NCI-H82 treated with DMSO at 0.1 percent for 48 hours (cell line): ENCODE results near the gene PLCD4.

ENCODE experiments used
- DNase-seq: peaks from one replicate; lab custom pipeline; 2025; ENCODE audit not compliant: unreplicated experiment; lab: John Stamatoyannopoulos, UW

The PLCD4 gene

GRCh38 chr2:218618102-218618860 is 10.6 kb downstream of the PLCD4 start:
- DNase-seq = no peak

GRCh38 chr2:218621007-218621406 is 13.3 kb downstream of the PLCD4 start:
- no peak for DNase-seq

- no peak for DNase-seq
These were observed 15.1 kb downstream of the PLCD4 start for GRCh38 chr2:218622606-218623365.

GRCh38 chr2:218623366-218623705 is 15.6 kb downstream of the PLCD4 start:
- no peak for DNase-seq

GRCh38 chr2:218626369-218626768 is 18.7 kb downstream of the PLCD4 start:
- no peak for DNase-seq

GRCh38 chr2:218627939-218628338 is 20.2 kb downstream of the PLCD4 start:
- DNase-seq = no peak

DNA sequence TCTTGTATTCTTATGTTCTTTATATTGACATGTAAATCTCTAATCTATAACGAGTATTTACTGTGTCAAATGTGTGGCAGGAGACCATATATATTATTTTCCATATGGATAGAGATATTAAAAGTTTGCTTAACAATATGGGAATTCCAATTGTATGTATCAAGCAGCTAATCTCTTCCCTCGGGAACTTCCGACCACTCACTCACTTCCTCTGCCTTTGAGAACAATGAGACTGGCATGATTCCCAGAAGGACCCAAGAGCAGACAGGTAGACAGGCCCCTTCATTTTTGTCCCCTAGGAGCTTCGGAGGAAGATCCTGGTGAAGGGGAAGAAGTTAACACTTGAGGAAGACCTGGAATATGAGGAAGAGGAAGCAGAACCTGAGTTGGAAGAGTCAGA is 24.1 kb downstream of the PLCD4 start:
- DNase-seq = no peak

DNA sequence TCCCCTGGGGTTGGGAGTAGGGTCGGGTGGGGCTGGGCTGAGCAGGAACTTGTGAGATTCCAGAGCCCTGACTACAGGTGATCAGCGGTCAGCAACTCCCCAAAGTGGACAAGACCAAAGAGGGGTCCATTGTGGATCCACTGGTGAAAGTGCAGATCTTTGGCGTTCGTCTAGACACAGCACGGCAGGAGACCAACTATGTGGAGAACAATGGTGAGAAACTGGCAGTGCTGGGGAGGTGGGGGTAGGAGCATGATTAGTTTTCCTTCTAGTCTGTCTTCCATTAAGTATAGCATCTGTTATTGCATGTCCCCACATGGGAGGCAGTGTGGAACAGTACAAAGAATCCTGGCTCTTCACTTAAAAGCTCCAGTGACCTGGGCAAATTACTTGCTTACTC is 28.0 kb downstream of the PLCD4 start:
- DNase-seq = no peak

DNA sequence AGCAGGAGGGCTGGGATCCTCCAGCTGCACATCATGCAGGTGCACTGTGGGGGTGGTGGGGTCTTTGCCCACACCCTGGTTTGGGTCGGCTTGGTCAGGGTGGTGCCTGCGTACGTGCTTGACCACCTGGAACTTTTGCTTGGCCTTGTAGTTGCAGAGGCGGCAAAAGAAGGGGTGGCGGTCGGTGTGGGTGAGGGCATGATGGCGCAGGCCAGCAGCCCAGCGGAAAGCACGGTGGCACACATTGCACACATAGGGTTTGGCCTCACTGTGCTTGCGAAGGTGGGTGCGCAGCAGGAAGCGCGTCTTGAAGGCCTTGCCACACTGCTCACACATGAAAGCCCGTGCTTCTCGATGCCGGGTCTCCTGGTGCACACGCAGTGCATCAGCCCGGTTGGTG is 30.7 kb downstream of the PLCD4 start:
- DNase-seq = no peak

DNA sequence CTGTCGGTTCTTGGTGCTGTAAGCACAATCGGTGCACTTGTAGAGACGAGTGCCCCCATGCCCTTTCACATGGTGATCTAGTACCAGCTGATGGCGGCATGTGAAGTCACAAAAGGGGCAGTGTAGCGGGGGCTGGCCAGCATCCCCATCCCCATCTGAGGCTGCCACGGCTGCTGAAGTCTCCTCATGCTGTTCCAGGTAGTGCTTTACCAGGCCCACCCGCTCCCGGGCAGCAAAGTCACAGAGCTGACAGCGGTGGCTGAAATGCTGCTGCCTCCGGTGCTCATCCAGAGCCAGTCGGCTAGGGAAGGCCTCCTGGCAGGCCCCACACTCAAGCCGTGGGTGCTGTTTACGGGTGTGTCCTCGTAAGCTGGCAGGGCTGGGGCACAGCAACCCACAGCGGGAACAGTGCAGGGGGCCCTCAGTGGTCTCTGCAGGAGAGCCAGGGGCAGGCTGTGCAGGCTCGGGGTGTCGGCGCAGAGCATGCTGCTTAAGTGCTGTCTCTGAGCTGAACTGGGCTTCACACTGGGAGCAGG is 34.5 kb downstream of the PLCD4 start:
- DNase-seq = no peak

GRCh38 chr2:218642786-218643185 is 35.1 kb downstream of the PLCD4 start:
- DNase-seq = no peak

- no peak for DNase-seq
These were observed 36.1 kb downstream of the PLCD4 start for GRCh38 chr2:218643751-218644310.

GRCh38 chr2:218644721-218645120 is 37.0 kb downstream of the PLCD4 start:
- DNase-seq = no peak

DNA sequence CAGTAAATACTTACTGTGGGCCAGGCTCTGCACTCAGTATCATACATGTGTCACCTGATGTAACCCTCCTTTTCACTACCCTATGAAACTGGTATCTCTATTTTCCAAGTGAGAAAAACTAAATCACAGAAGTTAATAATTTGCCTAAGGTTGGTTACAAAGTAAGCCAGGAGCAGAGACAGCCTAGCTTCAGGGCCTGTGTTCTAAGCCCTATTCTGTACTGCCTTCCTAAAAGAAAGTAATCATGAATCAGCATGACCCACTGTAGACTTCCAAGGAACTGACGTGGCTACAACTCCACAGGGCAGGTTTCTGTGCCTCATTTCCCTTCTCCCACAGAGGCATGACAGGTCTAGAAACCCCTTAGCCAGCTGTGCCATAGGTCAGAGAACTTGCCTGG is 37.4 kb downstream of the PLCD4 start:
- DNase-seq = no peak

DNA sequence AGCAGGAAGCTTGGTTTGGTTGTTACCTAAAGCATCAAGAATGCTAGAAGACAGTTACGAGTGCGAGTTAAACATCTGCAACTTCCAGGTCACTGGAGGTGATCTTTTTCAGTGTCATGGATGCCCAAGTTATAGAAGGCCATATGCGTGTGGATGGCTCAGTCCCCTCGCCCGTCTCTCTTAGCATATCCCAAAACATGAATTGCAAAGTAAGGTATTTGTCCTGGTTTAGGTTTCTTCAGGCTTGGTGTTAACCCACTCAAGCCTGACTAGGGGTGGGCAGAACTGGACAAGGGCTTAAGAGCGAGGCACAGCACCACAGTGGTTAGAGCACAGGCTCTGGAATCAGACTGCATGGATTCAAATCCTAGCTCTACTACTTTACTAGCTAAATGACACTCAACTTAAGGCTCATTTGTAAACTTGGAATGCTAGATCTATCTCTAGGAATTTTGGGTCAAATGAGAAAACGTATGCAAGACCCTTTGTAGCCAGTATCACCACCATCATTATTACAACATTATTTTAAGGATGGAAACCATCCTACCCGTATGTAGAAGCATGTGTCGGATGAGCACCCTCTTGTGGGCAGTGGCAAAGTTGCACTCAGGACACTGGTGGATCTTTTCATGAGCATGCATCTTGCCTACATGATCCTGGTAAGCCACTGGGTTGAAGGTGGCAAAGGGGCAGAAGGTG is 40.5 kb downstream of the PLCD4 start:
- DNase-seq = no peak

- no peak for DNase-seq
These were observed 41.0 kb downstream of the PLCD4 start for GRCh38 chr2:218648787-218649100.

DNA sequence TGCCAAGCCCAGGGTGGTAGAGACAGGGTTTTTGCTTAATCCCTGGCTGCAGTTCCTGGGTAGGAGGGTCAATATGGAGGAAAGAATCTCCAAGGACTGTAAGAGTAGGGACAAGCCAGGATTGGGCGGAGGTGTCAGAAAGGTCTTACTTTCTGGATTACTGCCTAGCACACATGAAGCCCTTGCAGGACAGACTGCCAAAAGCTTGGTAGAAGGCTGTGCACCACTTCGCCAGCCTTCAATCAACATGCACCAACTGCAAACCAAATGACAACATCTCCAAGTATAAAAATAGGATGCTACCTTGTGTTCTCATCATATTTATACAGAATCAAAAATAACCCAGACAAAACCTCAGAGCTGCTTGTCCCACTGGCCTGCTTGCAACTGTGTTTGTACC is 48.1 kb downstream of the PLCD4 start:
- no peak for DNase-seq

- DNase-seq = peak; percentile 11
These were observed 51.1 kb downstream of the PLCD4 start for GRCh38 chr2:218658671-218659257.

DNA sequence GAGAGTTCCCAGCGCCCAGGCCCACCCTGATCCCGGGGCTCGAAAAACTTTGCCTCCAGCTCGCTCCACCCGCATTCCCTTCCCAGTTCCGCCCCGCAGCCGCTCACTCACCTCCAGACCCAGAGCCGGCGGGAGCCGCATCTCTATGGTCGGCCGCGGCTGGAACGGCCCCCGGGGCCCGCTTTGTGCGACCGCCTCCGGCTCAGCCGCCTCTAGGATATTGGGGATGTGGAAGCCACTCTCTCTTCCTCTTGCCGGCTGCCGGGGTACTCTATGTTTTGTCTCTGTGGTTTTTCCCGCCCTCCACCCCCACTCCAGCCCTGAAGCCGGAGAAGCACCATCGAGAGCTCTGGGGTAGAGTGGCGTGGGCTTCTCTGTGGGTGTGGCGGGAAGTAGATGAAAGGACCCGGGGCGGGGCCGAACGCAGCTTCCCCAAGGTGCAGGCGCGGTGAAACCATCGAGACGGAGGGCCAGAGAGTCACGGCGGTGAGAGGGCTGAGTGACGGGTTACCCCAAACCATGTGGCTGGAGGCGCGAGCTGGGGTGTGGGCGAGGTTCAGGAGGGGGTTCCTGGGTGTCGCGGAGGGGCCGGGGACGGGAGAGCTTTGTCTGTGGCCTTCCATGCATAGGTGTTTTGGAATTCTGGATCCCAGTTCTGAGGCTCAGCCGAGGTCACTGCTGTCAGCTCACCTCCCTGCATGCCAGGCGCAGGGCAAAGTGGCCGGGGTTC is 51.7 kb downstream of the PLCD4 start, which contains the start of the genes BCS1L and ZNF142:
BCS1L (plus strand) TSS at position 426 of the 730 bp plus-strand sequence. CDS start 1,305 bp downstream, outside the sequence.
ZNF142 (minus strand) TSS at position 366 of the 730 bp plus-strand sequence. CDS start 3,194 bp downstream, outside the sequence.
- peak; percentile 80 for DNase-seq

DNA sequence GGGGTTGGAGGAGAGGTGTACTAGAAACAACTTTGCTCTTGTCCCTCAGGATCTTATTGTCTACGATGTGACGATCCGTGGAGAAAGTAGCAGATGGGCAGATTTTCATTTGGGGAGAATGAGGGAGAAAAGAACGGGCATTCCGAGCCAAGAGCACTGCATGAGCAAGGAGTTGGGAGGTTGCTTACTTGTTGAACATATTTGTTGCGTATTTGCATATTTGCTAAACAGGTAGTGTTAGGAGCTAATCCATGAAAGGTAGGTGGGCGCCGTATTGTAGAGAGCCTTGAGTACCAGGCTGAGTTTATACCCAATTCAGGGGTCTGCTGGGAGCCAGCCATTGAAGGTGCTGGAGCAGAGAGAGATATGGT is 52.3 kb downstream of the PLCD4 start:
- no peak for DNase-seq
